LoVo (cell line): ENCODE data around the gene MTA2.
A peak's percentile ranks its signal among the peaks of the same experiment; 100 is the strongest.
"Not testable (repeated sequence)": the region's sequence is repeated elsewhere in the genome, so short reads cannot be mapped to it uniquely, and the experiment has no call there.

Experiments
- DNase-seq: peaks from one replicate; pipeline ENCODE4 v3.0.0-alpha.2; 2016; ENCODE audit warnings: low spot score

Gene MTA2

GRCh38 chr11:62566247-62566646 is 35.4 kb downstream of the MTA2 start:
- DNase-seq, result no peak

GRCh38 chr11:62565100-62565802 is 36.4 kb downstream of the MTA2 start:
- no peak for DNase-seq

- not testable (repeated sequence) for DNase-seq
Observed at GRCh38 chr11:62561677-62562230, 39.9 kb downstream of the MTA2 start.

- DNase-seq, result peak; percentile 89
Observed at GRCh38 chr11:62560566-62561103, 41.0 kb downstream of the MTA2 start.

GRCh38 chr11:62559626-62560025 is 42.0 kb downstream of the MTA2 start:
- not testable (repeated sequence) for DNase-seq

GRCh38 chr11:62559204-62559603 is 42.5 kb downstream of the MTA2 start:
- no peak for DNase-seq

GRCh38 chr11:62558669-62559068 is 43.0 kb downstream of the MTA2 start:
- no peak for DNase-seq

- no peak for DNase-seq
Observed at GRCh38 chr11:62556875-62557631, 44.6 kb downstream of the MTA2 start.

GRCh38 chr11:62556108-62556874 is 45.4 kb downstream of the MTA2 start:
- DNase-seq, result peak; percentile 83

GRCh38 chr11:62555464-62556107 is 46.1 kb downstream of the MTA2 start:
- no peak for DNase-seq

- DNase-seq, result no peak
Observed at GRCh38 chr11:62554387-62555167, 47.1 kb downstream of the MTA2 start.

GRCh38 chr11:62553839-62554361 is 47.8 kb downstream of the MTA2 start:
- DNase-seq, result peak; percentile 86

GRCh38 chr11:62553080-62553838 is 48.4 kb downstream of the MTA2 start:
- peak; percentile 93 for DNase-seq

GRCh38 chr11:62552485-62553079 is 49.1 kb downstream of the MTA2 start:
- DNase-seq, result no peak

GRCh38 chr11:62550478-62550877 is 51.2 kb downstream of the MTA2 start:
- not testable (repeated sequence) for DNase-seq

- DNase-seq, result no peak
Observed at GRCh38 chr11:62548545-62549335, 52.9 kb downstream of the MTA2 start.

GRCh38 chr11:62547691-62548281 is 53.9 kb downstream of the MTA2 start:
- no peak for DNase-seq
